NCI-H2196 treated with DMSO at 0.1 percent for 48 hours (cell line): ENCODE data around the gene DPF3.

Source experiments
- DNase-seq: peaks from one replicate; lab custom pipeline; 2025; ENCODE audit not compliant: unreplicated experiment; lab: John Stamatoyannopoulos, UW

The DPF3 gene

DNA sequence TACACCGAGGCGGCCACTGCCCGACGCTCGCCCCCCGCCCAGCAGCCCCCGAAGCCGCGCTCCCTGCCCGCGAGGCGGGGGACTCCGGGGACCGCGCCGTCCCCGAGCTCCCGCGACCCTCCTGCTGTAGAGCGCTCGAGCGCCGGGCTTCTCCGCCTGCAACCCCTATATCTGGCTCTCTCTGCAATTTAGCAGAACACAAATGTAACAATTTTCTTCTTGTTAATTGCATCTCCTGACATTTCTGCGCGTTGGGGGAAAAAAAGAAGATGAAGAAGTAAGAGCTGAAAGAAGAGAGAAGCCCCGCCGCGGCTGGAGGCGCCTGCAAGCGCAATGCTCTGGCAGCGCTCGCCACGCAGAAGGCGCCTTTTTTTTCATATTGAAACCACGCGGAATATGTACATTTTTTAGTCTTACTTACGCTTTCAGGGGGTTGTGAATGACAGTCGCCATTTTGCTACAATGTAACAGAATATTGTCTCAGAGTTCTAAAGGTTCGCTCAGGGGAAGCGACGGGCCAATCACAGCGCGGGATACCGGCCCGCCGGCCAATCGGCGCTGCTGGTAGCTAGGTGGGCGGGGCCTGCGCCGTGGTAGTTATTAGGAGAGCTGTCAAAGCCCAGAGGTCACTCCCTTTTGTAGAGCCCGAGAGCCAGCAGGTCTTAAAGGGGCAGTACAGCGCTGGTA, at the start of gene DPF3:
Gene DPF3 (minus strand): TSS at position 466 of the 687 bp plus-strand sequence. CDS start 13 bp downstream, at position 453.
- DNase-seq, result peak; percentile 90

DNA sequence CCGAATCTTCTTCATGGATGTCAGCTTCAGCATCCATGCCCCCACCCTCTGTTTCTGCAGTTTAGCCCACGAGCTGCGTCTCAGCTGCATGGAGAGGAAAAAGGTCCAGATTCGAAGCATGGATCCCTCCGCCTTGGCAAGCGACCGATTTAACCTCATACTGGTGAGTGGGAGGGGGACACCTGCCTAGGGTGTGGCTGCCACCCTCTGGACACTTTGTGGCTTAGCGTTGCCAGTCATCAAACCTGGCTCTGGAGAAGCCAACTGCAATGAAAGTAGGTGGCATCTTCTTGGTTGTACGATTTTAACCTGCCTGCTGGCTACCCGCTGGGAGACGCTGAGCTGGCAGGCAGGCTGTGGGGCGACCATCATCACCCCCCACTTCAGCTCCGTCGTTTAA, 49.0 kb upstream of the DPF3 start:
- DNase-seq, result no peak

DNA sequence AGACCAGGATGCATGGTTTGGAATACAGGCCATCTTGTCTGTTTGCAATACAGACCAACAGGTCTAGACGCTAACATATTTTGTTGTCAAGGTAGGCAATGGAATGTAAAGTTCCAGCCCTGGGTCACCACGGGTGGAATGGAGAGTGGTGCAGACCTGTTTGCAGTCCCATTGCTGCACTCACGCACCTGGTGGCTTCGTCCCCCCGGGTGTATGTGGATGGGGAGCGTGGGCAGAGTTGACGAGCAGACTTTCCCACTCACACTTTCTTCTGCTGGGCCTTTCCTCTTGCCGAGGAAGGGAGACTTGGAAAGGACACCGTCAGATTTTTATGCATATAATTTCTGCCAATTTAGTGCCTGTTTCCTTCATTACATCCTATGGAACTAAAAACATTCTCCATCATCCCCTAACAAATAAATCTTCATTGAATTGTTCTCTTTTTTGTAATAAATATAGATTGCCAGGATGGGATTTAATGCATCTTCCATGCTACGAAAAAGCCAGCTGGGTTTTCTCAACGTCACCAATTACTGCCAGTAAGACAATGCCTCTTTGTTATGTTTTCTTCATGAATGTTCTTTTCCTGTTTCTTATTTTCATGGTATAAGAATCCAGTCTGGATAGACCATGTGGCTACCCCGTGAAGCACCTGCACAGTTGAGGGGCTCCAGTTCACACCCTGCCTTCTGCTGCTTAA, 47.5 kb upstream of the DPF3 start:
- DNase-seq, result no peak

DNA sequence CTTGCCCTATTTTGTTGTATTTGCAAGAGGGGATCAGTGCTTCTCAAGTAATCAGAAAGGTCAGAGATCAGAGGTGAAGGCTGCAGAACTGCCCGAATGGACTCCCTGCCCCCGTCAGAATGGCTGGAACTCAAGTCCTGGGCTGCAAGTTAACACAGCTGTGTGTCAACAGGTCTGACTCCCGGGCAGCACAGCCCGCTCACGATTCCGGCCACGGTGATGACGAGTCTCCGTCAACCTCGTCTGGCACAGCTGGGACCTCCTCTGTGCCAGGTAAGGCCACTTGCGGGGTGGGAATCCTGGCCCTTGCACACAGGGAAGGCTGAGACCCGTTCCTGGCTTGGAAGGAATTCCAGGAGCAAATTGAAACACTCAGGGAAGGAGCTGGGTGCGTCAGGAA, 45.7 kb upstream of the DPF3 start:
- no peak for DNase-seq

DNA sequence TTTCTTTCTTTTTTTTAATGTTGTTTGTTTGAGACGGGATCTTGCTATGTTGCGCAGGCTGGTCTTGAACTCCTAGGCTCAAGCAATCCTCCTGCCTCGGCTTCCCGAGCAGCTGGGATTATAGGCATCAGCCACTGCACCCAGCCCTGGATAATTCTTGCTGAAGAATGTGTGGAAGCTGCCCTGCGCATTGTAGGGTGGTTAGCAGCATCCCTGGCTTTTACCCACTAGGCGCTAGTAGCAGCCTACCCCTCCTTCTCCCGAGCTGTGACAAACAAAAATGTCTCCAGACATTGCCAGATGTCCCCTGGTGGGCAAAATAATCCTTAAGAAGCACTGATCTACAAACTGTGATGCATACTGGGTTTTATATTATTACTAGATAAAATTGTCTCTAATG, 39.0 kb upstream of the DPF3 start:
- DNase-seq, result no peak

DNA sequence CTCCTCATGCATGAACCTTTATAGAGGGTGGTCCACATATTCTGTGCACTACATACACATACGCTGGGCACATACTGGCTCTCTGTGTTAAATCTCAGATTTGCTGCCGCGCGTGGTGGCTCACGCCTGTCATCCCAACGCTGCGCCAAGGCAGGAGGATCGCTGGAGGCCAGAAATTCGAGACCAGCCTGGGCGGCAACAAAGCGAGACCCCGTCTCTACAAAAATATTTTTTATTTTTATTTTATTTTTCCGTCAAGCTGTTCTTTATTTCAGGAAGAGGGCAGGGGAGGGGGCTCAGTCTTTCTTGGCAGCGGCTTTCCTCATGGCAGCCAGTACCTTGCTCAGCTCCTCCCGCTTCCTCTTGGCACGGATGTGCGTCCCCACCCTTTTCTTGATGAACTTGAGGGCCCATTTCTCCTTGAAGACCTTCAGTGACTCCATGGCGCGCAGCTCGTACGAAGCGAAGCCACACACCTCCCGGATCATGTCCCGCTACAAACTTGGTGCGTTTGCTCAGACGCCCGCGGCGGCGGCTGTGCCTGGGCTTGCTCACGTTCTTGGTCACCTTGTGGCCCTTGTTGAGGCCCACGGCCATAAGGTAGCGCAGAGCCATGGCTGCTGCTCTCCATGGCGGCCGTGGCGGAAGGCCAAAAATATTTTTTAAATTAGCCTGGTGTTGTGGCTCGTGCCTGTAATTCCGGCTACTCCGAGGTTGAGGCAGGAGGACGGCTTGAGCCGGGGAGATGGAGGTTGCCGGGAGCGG, 35.6 kb upstream of the DPF3 start:
- no peak for DNase-seq

DNA sequence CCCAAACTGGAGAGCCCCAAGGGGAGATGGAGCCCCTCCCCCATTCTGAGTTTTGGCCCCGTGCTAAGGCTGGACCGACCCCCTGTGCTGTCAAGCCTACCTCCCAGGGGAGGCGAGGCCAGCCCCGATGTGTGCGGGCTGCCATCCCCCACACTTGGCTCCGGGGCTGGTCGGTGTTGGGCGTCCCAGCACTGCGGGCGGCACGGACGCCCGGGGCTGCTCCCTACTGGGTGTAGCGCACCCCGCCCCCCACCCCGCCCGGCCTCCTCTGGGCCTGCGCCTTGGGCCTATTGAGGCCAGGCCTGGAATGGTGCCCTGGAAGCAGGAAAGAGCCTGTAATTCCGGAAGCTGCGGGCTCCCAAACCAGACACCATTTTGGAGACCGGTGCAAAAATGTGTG, 35.0 kb upstream of the DPF3 start:
- no peak for DNase-seq

DNA sequence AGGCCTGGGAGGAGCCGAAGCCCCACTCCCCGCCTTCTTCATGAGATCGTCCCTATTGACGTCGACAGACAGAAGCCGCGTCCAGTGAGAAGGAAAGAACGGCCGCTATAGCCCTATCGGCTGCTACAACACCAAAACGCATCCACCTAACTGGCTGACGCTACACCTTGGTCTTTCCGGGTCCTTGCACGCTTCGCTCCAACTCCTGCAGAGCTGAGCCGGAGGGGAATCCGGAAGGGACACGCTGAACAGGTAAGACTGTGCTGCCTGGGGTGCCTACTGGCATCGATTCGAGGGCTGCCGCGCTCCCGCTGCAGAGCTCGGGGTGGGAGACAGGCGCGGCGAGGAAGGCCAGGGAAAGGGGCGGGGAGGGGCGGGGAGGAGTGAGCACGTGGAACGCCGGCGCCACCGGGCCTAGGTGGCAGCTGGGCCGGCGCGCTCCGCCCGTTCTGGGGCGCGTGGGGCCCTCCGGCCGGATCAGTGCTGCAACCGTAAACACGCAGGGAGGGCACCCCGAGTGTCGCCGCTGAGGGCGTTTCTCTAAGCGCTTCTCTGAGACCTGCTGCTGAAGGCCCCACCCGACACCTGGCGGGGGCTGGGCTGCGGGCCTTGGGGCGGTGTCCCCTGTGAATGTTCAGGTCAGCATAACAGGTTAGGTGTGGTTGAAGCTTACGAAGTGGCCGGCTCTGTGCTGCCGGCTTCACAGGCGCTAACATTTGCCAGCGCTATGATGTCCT, 32.6 kb upstream of the DPF3 start, which contains the start of gene DCAF4:
Gene DCAF4 (plus strand): TSS at position 173 of the 737 bp plus-strand sequence. CDS start 11,515 bp downstream, outside the sequence.
- DNase-seq, result peak; percentile 99

DNA sequence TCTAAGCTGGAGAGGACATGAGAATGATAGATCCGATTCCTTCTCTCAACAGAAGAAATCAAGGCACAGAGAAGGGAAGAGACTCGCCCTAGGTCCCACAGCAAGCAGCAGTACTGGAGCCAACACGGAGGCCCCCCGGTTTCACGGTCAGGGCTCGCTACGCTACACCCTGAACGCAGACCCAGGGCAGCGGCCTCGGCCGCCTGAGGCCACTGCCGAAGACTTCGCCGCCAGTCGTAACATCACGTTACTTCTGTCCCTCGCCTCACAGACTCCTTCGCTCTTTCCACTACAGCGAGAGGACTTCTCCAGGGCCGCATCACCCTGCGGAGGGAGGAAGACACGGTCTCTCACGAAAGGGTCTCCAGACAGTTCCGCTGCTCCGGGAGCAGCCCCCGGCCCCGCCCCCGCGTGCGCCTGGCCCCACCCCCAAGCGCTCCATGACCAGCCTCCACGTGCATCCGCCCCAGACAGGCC, 32.0 kb upstream of the DPF3 start:
- no peak for DNase-seq

DNA sequence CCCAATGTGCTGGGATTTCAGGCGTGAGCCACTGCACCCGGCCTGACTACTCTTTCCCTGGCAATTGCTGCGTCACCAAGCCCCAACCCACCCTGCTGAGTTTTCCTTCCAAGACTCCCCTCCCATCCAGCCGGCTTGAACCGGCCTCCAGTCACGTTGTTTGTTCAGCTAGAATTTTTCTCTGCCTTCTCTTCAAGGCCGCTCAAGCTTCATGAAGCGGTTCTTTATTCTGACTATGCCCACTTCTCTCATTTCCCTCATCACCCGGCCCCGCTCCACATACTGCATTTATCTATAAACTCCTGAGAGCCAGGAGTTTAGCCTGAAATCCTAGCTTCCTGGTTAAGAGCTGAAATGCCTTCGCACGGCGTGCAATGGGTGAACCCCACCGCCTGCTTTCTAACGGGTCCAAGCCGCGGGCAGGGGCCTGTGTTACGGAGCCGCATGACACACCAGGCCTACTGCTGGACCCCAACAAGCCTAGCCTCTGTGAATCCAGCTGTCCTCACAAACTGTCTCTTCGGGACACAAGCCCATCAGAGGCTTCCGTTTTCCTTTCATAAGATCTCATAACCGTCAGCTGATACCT, 31.4 kb upstream of the DPF3 start:
- DNase-seq, result no peak

DNA sequence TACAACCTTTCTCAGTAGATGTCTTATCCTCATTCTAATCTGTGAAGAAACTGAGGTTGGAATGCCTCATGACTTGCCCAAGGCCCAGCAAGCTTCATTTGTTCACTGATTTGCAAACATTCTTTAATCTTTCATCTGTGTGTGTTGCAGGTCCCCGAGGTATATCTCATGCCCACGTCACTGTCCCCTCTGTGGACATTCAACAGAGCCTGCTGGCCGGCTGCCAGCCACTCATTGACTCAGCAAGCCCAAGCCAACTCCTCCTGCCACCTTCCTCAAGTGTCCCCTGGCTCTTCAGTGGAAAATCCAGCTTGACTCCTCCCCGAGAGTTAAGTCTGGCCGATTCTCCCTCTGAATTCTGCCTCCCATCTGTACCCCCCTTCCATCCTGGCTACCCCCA, 30.4 kb upstream of the DPF3 start:
- DNase-seq, result no peak

DNA sequence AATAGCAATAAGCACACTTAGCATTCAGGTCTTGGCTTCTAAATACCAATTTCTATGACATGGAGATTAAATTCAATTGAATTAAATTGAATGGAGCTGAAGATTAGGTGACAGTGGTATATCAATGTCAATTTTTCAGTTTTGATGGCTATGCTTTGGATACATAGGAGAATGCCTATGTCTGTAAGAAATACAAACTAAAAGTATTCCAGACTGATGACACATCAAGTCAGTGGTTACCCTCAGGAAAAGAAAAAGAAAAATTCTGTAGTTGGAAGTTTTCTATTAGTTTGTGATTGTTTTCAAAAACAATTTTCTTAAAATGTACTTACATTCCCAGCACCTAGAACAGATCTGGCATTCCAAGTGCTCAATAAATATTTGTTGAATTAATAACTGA, 27.5 kb upstream of the DPF3 start:
- no peak for DNase-seq

DNA sequence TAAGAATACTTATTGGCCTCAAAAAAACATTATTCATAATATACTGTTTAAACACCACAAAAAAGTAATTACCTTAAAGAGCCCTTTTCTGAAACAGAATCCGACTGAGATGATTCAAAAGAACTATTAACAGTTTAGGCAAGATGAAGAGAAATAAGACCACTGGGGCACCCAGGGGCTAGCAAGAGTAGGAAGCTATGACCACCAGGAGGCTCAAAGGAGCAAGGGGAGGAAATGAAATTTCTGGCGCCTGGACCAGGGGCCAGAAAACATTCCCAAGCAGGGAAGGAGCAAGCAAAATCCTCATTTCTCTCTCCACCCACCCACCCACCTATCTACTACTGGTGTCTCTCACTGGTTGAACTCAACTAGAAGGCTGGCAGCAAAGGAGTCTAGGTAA, 26.1 kb upstream of the DPF3 start:
- no peak for DNase-seq

DNA sequence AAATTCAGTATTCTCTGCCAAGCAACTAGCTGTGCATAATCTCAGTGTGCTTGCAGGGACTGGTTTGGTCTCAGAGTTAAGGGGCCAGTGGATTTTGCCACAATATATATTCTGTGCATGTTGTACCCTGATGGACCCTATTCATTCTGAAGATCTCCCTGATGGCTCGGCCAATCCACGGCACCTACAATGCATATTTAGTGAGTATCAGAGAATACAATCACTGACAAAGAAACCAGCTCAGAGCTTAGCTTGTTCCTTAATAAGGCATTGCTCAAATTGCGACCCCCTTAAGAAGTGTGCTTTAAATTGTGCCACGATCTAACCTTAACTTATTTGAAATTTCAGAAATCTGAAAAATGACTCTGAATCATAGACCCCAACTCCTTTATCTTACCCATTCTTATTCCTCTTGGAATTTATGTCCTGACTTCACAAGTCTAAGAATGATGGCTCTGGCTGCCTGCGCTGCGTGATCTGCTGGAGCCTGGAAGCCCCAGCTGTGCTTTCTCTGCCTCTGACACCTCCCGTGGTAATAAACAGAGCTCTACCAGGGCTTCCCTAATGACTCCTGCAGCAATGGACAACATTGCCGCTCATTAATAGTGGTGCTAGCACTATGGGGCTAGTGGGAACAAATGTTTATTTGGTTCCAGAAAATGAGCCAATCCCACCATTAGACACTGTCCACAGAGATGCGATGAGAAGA, 23.3 kb upstream of the DPF3 start:
- DNase-seq, result no peak

DNA sequence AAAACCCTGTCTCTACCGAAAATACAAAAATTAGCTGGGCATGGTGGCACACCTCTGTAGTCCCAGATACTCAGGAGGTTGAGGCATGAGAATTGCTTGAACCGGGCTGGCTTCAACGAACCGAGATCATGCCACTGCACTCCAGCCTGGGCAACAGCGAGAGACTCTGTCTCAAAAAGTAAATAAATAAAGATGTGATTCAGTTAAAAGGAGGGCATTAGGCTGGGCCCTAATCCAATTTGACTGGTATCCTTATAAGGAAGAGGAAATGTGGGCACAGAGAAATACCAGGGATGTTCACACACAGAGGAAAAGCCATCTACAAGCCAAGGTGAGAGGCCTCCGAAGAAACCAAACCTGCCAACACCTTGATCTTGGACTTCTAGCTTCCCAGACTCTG, 22.3 kb upstream of the DPF3 start:
- DNase-seq, result no peak

DNA sequence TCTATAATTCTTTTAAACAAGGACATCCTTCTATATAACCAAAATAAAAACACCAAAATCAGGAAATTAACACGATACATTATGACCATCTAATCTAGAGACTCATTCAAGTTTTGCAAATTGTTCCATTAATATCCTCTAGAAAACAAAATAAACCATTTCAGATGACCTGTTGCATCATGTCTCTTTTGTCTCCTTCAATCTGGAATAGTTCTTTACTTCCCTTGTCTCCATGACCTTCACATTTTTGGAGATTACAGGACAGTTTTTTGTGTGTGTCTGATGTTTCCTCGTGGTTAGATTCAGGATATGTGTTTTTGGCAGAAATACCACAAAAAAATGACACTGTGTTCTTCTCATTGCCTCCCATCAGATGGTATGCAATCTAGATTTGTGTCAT, 19.9 kb upstream of the DPF3 start:
- no peak for DNase-seq

DNA sequence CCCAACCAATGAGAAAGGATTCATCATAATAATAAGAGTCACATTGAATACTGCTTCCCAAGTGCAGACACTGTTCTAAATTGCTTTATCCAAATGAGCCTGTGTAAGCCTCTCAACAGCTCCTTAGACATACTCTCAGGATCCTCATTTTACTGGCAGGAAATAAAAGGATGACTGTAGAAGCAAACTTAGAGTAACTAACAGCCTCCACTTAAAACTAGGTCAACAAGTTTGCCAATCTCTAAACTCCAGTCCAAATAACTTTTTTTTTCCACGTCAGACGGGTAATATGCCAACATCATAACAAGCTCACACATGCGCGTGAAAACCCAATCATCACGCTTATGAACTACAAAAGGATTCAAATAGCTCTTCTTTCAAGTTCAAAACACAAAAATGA, 15.3 kb upstream of the DPF3 start:
- DNase-seq, result no peak

DNA sequence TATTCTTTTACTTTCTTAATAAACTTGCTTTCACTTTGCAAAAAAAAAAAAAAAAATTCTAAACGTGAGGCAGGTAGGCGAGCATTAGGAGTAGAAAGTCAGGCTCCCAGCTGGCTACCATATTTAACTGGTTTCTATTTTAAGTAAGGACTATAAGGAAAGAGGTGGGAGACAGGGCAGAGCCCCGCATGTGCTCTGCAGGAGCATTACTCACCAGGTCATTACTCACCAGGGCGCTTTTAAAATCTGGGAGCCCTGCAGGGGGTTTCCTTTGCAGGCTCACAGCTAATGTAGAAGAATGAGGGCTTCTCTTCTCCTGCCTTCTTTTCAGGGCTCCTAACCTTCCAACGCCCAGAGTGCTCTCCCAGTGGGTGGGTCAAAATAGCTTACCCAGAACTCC, 14.0 kb upstream of the DPF3 start:
- DNase-seq, result no peak

DNA sequence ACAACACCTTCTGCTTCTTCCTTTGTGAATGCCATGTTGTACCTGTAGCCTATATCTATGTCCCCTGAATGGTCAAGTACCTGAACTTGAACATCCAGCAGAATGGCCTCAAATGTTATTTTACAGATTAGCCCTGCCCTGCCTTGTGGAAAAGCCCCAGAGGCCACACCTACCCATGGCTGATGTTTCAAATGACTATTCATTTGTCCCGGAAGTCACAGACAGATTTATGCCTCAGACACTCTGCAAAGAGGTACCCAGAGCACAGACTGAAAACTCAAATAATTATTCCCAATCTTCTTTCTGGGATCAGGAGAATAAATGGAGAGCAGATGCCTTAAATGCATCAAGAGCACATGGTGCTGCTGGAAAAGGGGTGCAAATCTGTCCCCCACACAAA, 13.0 kb upstream of the DPF3 start:
- DNase-seq, result no peak

DNA sequence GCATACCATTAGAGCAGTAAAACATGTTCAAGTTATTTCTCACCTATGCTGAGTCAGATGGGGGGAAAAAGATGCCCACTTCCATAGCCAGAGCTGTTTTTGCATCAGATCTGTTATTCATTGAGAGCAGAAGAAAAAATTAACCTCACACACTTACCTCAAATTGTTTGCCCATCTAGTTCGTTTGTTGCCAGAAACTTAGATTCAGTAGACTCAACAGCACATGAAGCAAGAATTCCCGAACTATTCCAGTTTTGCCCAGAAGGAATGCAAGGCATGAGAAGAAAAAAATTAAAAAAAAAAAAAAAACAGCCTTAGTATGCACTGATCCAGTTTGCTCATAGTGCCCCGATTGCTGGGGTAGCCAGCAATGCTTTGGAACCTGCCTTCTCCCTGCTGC, 12.4 kb upstream of the DPF3 start:
- no peak for DNase-seq
